GM19023 (cell line): ENCODE data around the gene PER1.
"Not testable (repeated sequence)": the region's sequence is repeated elsewhere in the genome, so short reads cannot be mapped to it uniquely, and the experiment has no call there.

Experiments
- ATAC-seq: cut with Tn5 transposase; IDR thresholded peaks from one replicate; pipeline ENCODE4 v1.9.1; 2021; ENCODE audit warnings: mild to moderate bottlenecking, moderate library complexity; ENCODE audit not compliant: unreplicated experiment

The PER1 gene

GRCh38 chr17:8152112-8152775, at the start of gene PER1:
PER1 (minus strand) TSS chr17:8152404; CDS start chr17:8150706, 1,698 bp downstream.
- no peak for ATAC-seq

GRCh38 chr17:8192070-8192815, 40.0 kb upstream of the PER1 start:
- no peak for ATAC-seq

- no peak for ATAC-seq
These were observed 38.3 kb upstream of the PER1 start for GRCh38 chr17:8190506-8190905.

GRCh38 chr17:8189711-8190477, 37.7 kb upstream of the PER1 start, which contains the start of gene BORCS6:
BORCS6 (minus strand) TSS chr17:8190180; CDS start chr17:8190140, 40 bp downstream.
- peak; percentile 49 for ATAC-seq

GRCh38 chr17:8189041-8189710, 37.0 kb upstream of the PER1 start:
- ATAC-seq = no peak

- ATAC-seq = no peak
These were observed 36.1 kb upstream of the PER1 start for GRCh38 chr17:8188263-8188839.

- no peak for ATAC-seq
These were observed 35.5 kb upstream of the PER1 start for GRCh38 chr17:8187517-8188262.

GRCh38 chr17:8186787-8187516, 34.7 kb upstream of the PER1 start:
- no peak for ATAC-seq

- no peak for ATAC-seq
These were observed 34.2 kb upstream of the PER1 start for GRCh38 chr17:8186446-8186786.

- no peak for ATAC-seq
These were observed 33.6 kb upstream of the PER1 start for GRCh38 chr17:8185582-8186445.

- no peak for ATAC-seq
These were observed 25.0 kb upstream of the PER1 start for GRCh38 chr17:8176998-8177731.

GRCh38 chr17:8176197-8176940, 24.2 kb upstream of the PER1 start, which contains the start of gene TMEM107:
TMEM107 (minus strand) TSS chr17:8176380; CDS start chr17:8176286, 94 bp downstream.
- ATAC-seq = no peak

- ATAC-seq = no peak
These were observed 23.6 kb upstream of the PER1 start for GRCh38 chr17:8175795-8176196.

- no peak for ATAC-seq
These were observed 21.7 kb upstream of the PER1 start for GRCh38 chr17:8173871-8174322.

- ATAC-seq = peak; percentile 55
These were observed 21.1 kb upstream of the PER1 start for GRCh38 chr17:8173056-8173870.

- ATAC-seq = not testable (repeated sequence)
These were observed 18.0 kb upstream of the PER1 start for GRCh38 chr17:8170186-8170585.
